Measurements from ENCODE around the gene UNK.

Gene UNK

DNA sequence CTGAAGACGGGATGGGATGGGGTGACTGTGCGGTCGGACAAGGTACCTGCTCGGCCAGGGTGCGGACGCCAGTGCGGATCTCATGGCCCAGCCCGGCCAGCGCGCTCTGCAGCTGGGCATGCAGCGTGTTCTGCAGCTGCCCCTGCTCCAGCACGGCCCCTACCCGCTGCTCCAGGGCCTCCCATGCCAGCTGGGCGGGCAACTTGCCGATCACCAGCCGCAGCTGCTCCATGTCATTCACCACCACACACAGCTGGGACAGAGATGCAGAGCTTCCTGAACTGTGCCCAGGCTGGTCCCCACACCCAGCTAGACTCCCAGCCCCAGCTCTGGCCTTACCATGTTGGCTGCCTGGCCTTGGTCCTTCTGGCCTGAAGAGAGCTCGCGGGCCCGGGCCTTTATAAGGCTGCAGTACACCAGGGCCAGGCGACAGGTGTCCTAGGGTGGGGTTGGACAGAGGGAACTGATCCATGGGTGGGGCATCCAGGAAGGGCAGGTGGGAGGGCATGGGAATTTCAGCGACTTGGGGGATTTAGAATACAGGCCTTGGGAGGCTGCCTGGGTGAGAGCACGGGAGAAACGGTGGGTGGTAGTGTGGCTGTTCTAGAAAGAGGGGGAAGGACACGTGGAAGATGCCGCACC, 49.8 kb downstream of the UNK start:
- POLR2A ChIA-PET: no interaction called here

GRCh38 chr17:75834928-75835653, 50.5 kb downstream of the UNK start:
- POLR2A ChIA-PET: no interaction called here
- no peak overlapping the region for H3K4me3 ChIP-seq (ENCODE audit: low read depth, low read length)
- CTCF ChIA-PET: interaction anchor here (1.2 to 7.5 kb wide), 3 partner anchors 8 to 52 kb away, joined by 3 to 52 read pairs (median 22); partner anchors contain the start of gene UNC13D
- no peak for DNase-seq (ENCODE audit: low read depth, low spot score)
- TF ChIP-seq, protein P1, sequence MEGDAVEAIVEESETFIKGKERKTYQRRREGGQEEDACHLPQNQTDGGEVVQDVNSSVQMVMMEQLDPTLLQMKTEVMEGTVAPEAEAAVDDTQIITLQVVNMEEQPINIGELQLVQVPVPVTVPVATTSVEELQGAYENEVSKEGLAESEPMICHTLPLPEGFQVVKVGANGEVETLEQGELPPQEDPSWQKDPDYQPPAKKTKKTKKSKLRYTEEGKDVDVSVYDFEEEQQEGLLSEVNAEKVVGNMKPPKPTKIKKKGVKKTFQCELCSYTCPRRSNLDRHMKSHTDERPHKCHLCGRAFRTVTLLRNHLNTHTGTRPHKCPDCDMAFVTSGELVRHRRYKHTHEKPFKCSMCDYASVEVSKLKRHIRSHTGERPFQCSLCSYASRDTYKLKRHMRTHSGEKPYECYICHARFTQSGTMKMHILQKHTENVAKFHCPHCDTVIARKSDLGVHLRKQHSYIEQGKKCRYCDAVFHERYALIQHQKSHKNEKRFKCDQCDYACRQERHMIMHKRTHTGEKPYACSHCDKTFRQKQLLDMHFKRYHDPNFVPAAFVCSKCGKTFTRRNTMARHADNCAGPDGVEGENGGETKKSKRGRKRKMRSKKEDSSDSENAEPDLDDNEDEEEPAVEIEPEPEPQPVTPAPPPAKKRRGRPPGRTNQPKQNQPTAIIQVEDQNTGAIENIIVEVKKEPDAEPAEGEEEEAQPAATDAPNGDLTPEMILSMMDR (IDR thresholded peaks at IDR 0.05; ENCODE audit: insufficient read depth, low read length, missing control alignments): no peak

More for the DNA sequence above, 49.8 kb downstream of the UNK start:
- DNase-seq (ENCODE audit: low read depth, low spot score): no peak
- TF ChIP-seq, protein P1 (IDR thresholded peaks at IDR 0.05; ENCODE audit: insufficient read depth, low read length, missing control alignments): no peak
- no peak overlapping the region for H3K4me3 ChIP-seq (ENCODE audit: low read depth, low read length)
- CTCF ChIA-PET: interaction anchor here (1.2 to 7.5 kb wide), 3 partner anchors 8 to 51 kb away, joined by 3 to 52 read pairs (median 22); partner anchors contain the start of gene UNC13D

- TF ChIP-seq, protein P1 (IDR thresholded peaks at IDR 0.05; ENCODE audit: insufficient read depth, low read length, missing control alignments): no peak
- ChIA-PET POLR2A (no interaction called here), CTCF (interaction anchor here (5.2 to 7.5 kb wide), 2 partner anchors 9 to 11 kb away, joined by 22 to 52 read pairs; partner anchors contain the start of gene UNC13D)
- H3K4me3 ChIP-seq (ENCODE audit: low read depth, low read length): no peak overlapping the region
- DNase-seq (ENCODE audit: low read depth, low spot score): no peak
These were observed 51.0 kb downstream of the UNK start for GRCh38 chr17:75835654-75835987.

GRCh38 chr17:75836605-75837004, 52.0 kb downstream of the UNK start:
- no peak overlapping the region for H3K4me3 ChIP-seq (ENCODE audit: low read depth, low read length)
- TF ChIP-seq, protein P1 (IDR thresholded peaks at IDR 0.05; ENCODE audit: insufficient read depth, low read length, missing control alignments): no peak
- CTCF ChIA-PET: interaction anchor here (0.8 to 7.5 kb wide), 5 partner anchors 10 to 87 kb away, joined by 3 to 52 read pairs (median 4); partner anchors contain the start of genes GALK1, UNC13D and WBP2
- POLR2A ChIA-PET: interaction anchor here (0.8 kb wide), 1 partner anchor 62 kb away, joined by 3 read pairs; no protein-coding TSS in a partner anchor
- DNase-seq (ENCODE audit: low read depth, low spot score): no peak

- ChIA-PET POLR2A (interaction anchor here (0.6 kb wide), 1 partner anchor 50 kb away, joined by 4 read pairs; no protein-coding TSS in a partner anchor), CTCF (interaction anchor here (5.2 to 7.5 kb wide), 2 partner anchors 9 to 11 kb away, joined by 22 to 52 read pairs; partner anchors contain the start of gene UNC13D)
- H3K4me3 ChIP-seq (ENCODE audit: low read depth, low read length): no peak overlapping the region
- no peak for DNase-seq (ENCODE audit: low read depth, low spot score)
- TF ChIP-seq, protein P1 (IDR thresholded peaks at IDR 0.05; ENCODE audit: insufficient read depth, low read length, missing control alignments): no peak
These were observed 53.3 kb downstream of the UNK start for GRCh38 chr17:75837899-75838298.

GRCh38 chr17:75838410-75838809, 53.8 kb downstream of the UNK start:
- POLR2A ChIA-PET: interaction anchor here (0.6 kb wide), 1 partner anchor 51 kb away, joined by 4 read pairs; no protein-coding TSS in a partner anchor
- H3K4me3 ChIP-seq (ENCODE audit: low read depth, low read length): no peak overlapping the region
- CTCF ChIA-PET: interaction anchor here (5.2 to 7.5 kb wide), 2 partner anchors 8 to 12 kb away, joined by 22 to 52 read pairs; partner anchors contain the start of gene UNC13D
- TF ChIP-seq, protein P1 (IDR thresholded peaks at IDR 0.05; ENCODE audit: insufficient read depth, low read length, missing control alignments): no peak
- no peak for DNase-seq (ENCODE audit: low read depth, low spot score)
